Prostate gland (tissue), 2 donors: ENCODE data around the gene OR2G3. TPM values are rescaled to one million over a fixed set of nuclear protein-coding genes. Genes with fewer than 3 reads are reported as not detected.

Experiments used
- DNase-seq: peaks from one replicate; pipeline ENCODE4 v3.0.0-alpha.2; 2019; ENCODE audit warnings: low spot score
- H3K27ac ChIP-seq, 2 donors: fragments of 200-600 bp; sonication (generic); 2 replicates each; pipeline ENCODE4 v1.5.1; 2017 to 2019
- H3K27me3 ChIP-seq: fragments of 200-600 bp; sonication (generic); replicated peaks from 2 replicates; pipeline ENCODE4 v1.5.1; 2019; ENCODE audit not compliant: insufficient read depth
- H3K36me3 ChIP-seq, 2 donors: fragments of 200-600 bp; sonication (generic); 1 replicate in 1 of 2; 2 replicates in 1 of 2; pipeline versions ENCODE4 v1.5.1 to v1.8.1; 2017 to 2019
- H3K4me1 ChIP-seq: fragments of 200-600 bp; sonication (generic); replicated peaks from 2 replicates; pipeline ENCODE4 v1.5.1; 2019
- H3K4me3 ChIP-seq, 2 donors: fragments of 200-600 bp; sonication (generic); 2 replicates each; pipeline ENCODE4 v1.5.1; 2017 to 2019
- H3K9me3 ChIP-seq: fragments of 200-600 bp; sonication (generic); 2 replicates; pipeline ENCODE4 v1.5.1; 2017
- CTCF ChIP-seq, 4 experiments: fragments of 200-600 bp in 2 of 4; fragments of 450-650 bp in 2 of 4; sonication (generic) in 2 of 4; IDR thresholded peaks; 1 replicate in 3 of 4; 2 replicates in 1 of 4; pipeline ENCODE4 v1.5.1; 2016 to 2019; ENCODE audit warnings: antibody characterized with exemption in 4 of 4, mild to moderate bottlenecking in 2 of 4, moderate library complexity in 2 of 4
- POLR2A ChIP-seq: fragments of 450-650 bp; IDR thresholded peaks from one replicate; pipeline ENCODE4 v1.6.1; 2016; ENCODE audit warnings: antibody characterized with exemption, mild to moderate bottlenecking
- POLR2AphosphoS5 ChIP-seq: sonication (generic); formaldehyde crosslinking; IDR thresholded peaks from one replicate; pipeline ENCODE4 v1.6.1; 2017; ENCODE audit warnings: antibody characterized with exemption
- WGBS: methylation state at CpG from one replicate; pipeline ENCODE4 v1.1.5; 2018; 5-methylcytosine and 5-hydroxymethylcytosine counted together
- intact Hi-C: fragments of 100-400 bp; cut with DNase I; formaldehyde crosslinking; loops from one replicate; pipeline ENCODE4 v1.14.2; 2022
- total RNA-seq, 2 donors: library from RNA; depleted of rRNA; stranded (reverse); fragments of >200 nt; gene quantifications; one replicate each; pipeline ENCODE4 v1.1.0, GENCODE V29; 2016

The OR2G3 gene
- total RNA-seq, 2 donors from 2014 or later = not detected

- no peaks in the 10 kb centered on the region for H3K4me1 ChIP-seq
- no peak for TF ChIP-seq POLR2AphosphoS5
- no peak for TF ChIP-seq POLR2A
- no peak overlapping the region for H3K4me3 ChIP-seq
- no peaks in the 10 kb centered on the region for H3K36me3 ChIP-seq
- no peak for DNase-seq
- intact Hi-C loops = no loop called here
- no peaks in the 10 kb centered on the region for H3K9me3 ChIP-seq
- 82% methylated on average over 1 of the region's 1 CpG for WGBS
- H3K27me3 ChIP-seq = no peaks in the 10 kb centered on the region
- no peak overlapping the region for H3K27ac ChIP-seq
Measured at GRCh38 chr1:247574236-247574635, 31.1 kb upstream of the OR2G3 start.

- no peak overlapping the region for H3K27ac ChIP-seq
- no peaks in the 10 kb centered on the region for H3K4me1 ChIP-seq
- intact Hi-C loops = no loop called here
- TF ChIP-seq POLR2AphosphoS5 (no peak), CTCF (IDR thresholded peaks at IDR 0.05) (no peak)
- no peaks in the 10 kb centered on the region for H3K36me3 ChIP-seq
- DNase-seq = no peak
- H3K9me3 ChIP-seq = no peaks in the 10 kb centered on the region
- no peaks in the 10 kb centered on the region for H3K27me3 ChIP-seq
- no peak overlapping the region for H3K4me3 ChIP-seq
Measured at GRCh38 chr1:247574664-247575063, 30.7 kb upstream of the OR2G3 start.

- H3K4me1 ChIP-seq = no peaks in the 10 kb centered on the region
- TF ChIP-seq CTCF (IDR thresholded peaks at IDR 0.05) (peak in 2 of 4 experiments; percentile 23 to 53), POLR2A (no peak), POLR2AphosphoS5 (no peak)
- H3K27me3 ChIP-seq = no peaks in the 10 kb centered on the region
- DNase-seq = no peak
- 56% methylated on average over 3 of the region's 3 CpGs for WGBS
- no peaks in the 10 kb centered on the region for H3K36me3 ChIP-seq
- H3K27ac ChIP-seq = no peak overlapping the region
- intact Hi-C loops = no loop called here
- H3K9me3 ChIP-seq = no peaks in the 10 kb centered on the region
- no peak overlapping the region for H3K4me3 ChIP-seq
Measured at GRCh38 chr1:247576514-247576913, 28.9 kb upstream of the OR2G3 start.

GRCh38 chr1:247578946-247579460 lies 26.4 kb upstream of the OR2G3 start:
- intact Hi-C loops = no loop called here
- H3K27me3 ChIP-seq = no peaks in the 10 kb centered on the region
- no peaks in the 10 kb centered on the region for H3K36me3 ChIP-seq
- H3K27ac ChIP-seq = no peak overlapping the region
- no peak overlapping the region for H3K4me3 ChIP-seq
- no peaks in the 10 kb centered on the region for H3K4me1 ChIP-seq
- DNase-seq = no peak
- 91% methylated on average over 5 of the region's 5 CpGs for WGBS
- TF ChIP-seq CTCF (IDR thresholded peaks at IDR 0.05) = no peak
- TF ChIP-seq POLR2AphosphoS5 = no peak
- TF ChIP-seq POLR2A = no peak
- H3K9me3 ChIP-seq = no peaks in the 10 kb centered on the region

GRCh38 chr1:247588060-247588459 lies 17.3 kb upstream of the OR2G3 start, which contains the start of gene OR2G2:
Gene OR2G2 (plus strand): TSS chr1:247588360. CDS start chr1:247588360, 0 bp downstream.
- no peaks in the 10 kb centered on the region for H3K27me3 ChIP-seq
- H3K9me3 ChIP-seq = no peaks in the 10 kb centered on the region
- no peaks in the 10 kb centered on the region for H3K36me3 ChIP-seq
- H3K4me1 ChIP-seq = no peaks in the 10 kb centered on the region
- H3K4me3 ChIP-seq = no peak within 1 kb of the TSS
- DNase-seq = no peak
- WGBS = 96% methylated on average over 2 of the region's 2 CpGs
- H3K27ac ChIP-seq = no peak within 1 kb of the TSS
- intact Hi-C loops = no loop called here
- no peak for TF ChIP-seq POLR2A

- DNase-seq = no peak
- TF ChIP-seq POLR2AphosphoS5 (no peak), CTCF (IDR thresholded peaks at IDR 0.05) (no peak), POLR2A (no peak)
- WGBS = 26% methylated on average over 1 of the region's 1 CpG
- Histone ChIP-seq H3K27me3 (no peaks in the 10 kb centered on the region), H3K36me3 (no peaks in the 10 kb centered on the region), H3K27ac (no peak overlapping the region), H3K9me3 (no peaks in the 10 kb centered on the region), H3K4me3 (no peak overlapping the region), H3K4me1 (no peaks in the 10 kb centered on the region)
- intact Hi-C loops = no loop called here
Measured at GRCh38 chr1:247613405-247613804, 8.0 kb downstream of the OR2G3 start.
